Body of pancreas (tissue), 4 donors: ENCODE data around the gene DDX18.

Experiments used
- CTCF ChIP-seq, 7 experiments: fragments of 450-650 bp in 4 of 7; fragments of 200-600 bp in 3 of 7; sonication (generic) in 3 of 7; IDR thresholded peaks; one replicate each; pipeline ENCODE4 v1.5.1; 2016 to 2019; ENCODE audit warnings: antibody characterized with exemption in 7 of 7
- POLR2A ChIP-seq, 3 donors: fragments of 450-650 bp; IDR thresholded peaks; one replicate each; pipeline ENCODE4 v1.6.1; 2016; ENCODE audit warnings: antibody characterized with exemption in 3 of 3, mild to moderate bottlenecking in 2 of 3

- TF ChIP-seq POLR2A (IDR thresholded peaks at IDR 0.05) (no peak), CTCF (IDR thresholded peaks at IDR 0.05) (no peak)
Observed at GRCh38 chr2:117854610-117855009, 40.1 kb downstream of the DDX18 start.
